Gastrocnemius medialis (tissue), 4 donors: Measurements from ENCODE around the gene STX11.

ENCODE experiments used
- POLR2A ChIP-seq, 2 donors: fragments of 450-650 bp; IDR thresholded peaks; one replicate each; pipeline ENCODE4 v1.6.1; 2017; ENCODE audit warnings: antibody characterized with exemption in 2 of 2, mild to moderate bottlenecking in 2 of 2, moderate library complexity in 2 of 2
- TF ChIP-seq, protein P1 (sequence below), 5 experiments: fragments of 450-650 bp in 3 of 5; fragments of 200-600 bp in 2 of 5; sonication (generic) in 2 of 5; IDR thresholded peaks in 4 of 5; conservative IDR thresholded peaks in 1 of 5; 1 replicate in 4 of 5; 2 replicates in 1 of 5; pipeline ENCODE4 v1.5.1; 2016 to 2019; ENCODE audit warnings: antibody characterized with exemption in 5 of 5, mild to moderate bottlenecking in 3 of 5, moderate library complexity in 3 of 5

DNA sequence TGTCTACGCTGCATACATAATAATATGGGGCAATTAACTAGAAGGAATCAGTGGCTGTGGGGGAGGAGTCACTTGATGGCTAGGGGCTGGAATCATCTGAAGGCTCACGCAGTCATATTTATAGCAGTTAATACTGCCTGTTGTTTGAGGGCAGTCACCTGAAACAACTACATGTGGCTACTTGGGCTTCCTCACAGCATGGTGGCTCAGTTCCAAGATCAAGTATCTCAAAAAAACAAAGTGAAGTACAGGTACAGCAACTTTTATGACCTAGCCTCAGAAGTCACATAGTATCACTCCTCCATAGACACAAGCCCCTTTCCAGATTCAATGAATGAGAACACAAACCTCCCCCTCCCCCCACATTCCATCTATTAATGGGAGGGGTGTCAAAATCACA is 63.7 kb downstream of the STX11 start:
- no peak for TF ChIP-seq POLR2A (IDR thresholded peaks at IDR 0.05)
- TF ChIP-seq, protein P1, sequence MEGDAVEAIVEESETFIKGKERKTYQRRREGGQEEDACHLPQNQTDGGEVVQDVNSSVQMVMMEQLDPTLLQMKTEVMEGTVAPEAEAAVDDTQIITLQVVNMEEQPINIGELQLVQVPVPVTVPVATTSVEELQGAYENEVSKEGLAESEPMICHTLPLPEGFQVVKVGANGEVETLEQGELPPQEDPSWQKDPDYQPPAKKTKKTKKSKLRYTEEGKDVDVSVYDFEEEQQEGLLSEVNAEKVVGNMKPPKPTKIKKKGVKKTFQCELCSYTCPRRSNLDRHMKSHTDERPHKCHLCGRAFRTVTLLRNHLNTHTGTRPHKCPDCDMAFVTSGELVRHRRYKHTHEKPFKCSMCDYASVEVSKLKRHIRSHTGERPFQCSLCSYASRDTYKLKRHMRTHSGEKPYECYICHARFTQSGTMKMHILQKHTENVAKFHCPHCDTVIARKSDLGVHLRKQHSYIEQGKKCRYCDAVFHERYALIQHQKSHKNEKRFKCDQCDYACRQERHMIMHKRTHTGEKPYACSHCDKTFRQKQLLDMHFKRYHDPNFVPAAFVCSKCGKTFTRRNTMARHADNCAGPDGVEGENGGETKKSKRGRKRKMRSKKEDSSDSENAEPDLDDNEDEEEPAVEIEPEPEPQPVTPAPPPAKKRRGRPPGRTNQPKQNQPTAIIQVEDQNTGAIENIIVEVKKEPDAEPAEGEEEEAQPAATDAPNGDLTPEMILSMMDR (IDR thresholded peaks at IDR 0.05 in 4 of 5, conservative IDR thresholded peaks at IDR 0.05 in 1 of 5), result no peak
